COLO668 (cell line): ENCODE measurements around the gene TSHZ1.

Experiments
- DNase-seq: peaks from one replicate; lab custom pipeline; 2025; ENCODE audit not compliant: unreplicated experiment; lab: John Stamatoyannopoulos, UW

Gene TSHZ1

DNA sequence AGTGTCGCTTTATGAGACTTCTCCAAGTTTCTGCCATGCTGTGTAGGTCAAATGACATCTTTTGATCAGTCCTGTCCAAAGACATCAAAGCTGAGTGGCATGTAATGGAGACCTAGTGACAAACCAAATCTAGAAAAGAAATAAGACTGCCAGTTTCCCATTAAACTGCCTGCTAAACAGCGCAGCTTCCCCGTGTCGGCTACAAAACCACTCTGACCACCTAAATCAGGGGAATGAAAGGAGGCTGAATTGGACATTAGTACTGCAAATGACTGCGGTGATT is 57.7 kb downstream of the TSHZ1 start:
- DNase-seq: no peak

GRCh38 chr18:75269124-75269680 is 58.6 kb downstream of the TSHZ1 start:
- peak; percentile 74 for DNase-seq

DNA sequence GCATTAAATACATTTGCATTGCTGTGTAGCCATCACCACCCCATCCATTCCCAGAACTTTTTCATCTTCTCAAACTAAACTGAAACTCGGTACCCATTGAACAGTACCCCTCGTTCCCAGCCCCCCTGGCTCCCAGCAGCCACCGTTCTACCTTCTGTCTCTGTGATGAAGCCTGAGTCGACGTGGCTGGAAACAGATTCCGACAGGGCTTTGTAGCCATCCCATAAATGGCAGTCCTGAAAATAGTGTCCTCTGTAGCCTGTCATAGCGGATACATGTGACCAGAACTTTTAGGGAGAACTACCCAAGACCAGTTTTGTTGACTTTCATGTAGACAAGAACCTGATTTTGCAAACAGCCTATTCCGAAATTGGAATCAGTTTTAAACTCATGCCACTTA is 59.1 kb downstream of the TSHZ1 start:
- no peak for DNase-seq

GRCh38 chr18:75271952-75272351 is 61.4 kb downstream of the TSHZ1 start:
- no peak for DNase-seq

- DNase-seq: no peak
Observed at GRCh38 chr18:75273817-75274216, 63.2 kb downstream of the TSHZ1 start.

- no peak for DNase-seq
Observed at GRCh38 chr18:75275226-75275625, 64.6 kb downstream of the TSHZ1 start.

- DNase-seq: no peak
Observed at GRCh38 chr18:75276818-75277609, 66.4 kb downstream of the TSHZ1 start.

DNA sequence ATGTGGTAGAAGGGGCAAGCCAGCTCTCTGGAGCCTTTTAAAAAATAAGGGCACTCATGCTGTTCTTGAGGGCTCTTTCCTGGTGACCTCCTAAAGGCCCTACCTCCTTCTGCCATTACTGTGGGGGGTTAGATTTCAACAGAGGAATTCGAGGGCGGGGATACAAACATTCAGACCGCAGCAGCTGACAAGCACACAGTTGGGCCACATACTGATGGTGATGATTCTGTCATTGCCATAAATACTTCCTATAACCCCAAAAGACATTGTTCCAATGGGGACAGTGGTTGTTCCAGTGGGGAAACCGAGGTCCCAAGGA is 67.0 kb downstream of the TSHZ1 start:
- no peak for DNase-seq

GRCh38 chr18:75279381-75279780 is 68.8 kb downstream of the TSHZ1 start:
- no peak for DNase-seq

DNA sequence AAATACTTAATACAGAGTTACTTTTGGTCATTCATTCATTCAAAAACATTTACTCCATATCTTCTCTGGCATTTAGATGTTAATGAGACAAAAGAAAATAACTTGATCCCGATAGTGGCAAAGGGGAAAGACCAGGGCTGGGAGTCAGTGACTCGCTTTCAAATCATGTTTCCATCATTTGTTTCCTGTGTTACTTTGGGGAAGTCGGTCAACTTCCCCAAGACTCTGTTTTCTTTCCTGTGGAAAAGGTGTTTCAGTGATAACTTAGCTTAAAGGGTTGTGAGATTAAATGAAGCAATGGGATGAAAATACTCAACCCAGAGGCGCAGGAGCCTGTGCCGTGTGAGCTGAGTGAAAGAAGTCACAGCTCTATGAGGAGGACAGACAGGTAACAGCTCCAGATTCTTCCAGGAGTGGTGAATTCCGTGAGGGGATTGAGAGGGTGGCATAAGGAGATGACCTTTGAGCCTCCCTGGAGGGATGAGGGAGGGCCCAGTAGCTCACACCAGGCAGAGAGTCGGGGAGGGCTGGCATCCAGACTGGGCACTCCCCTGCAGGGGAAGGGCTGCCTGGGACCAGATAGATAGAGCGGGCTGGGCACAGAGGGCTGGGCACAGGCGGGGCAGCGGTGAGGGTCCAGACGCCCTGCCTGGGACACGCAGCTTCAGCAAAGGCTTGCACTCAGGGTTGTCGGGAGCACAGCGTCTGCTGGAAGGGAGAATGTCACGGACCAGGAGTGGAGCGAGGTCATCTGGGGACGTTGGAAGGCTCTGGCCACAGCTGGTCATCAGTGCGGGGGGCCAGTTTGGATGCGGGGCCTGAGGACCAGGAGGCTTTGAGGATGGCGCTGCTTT is 70.1 kb downstream of the TSHZ1 start:
- DNase-seq: no peak

GRCh38 chr18:75282746-75283145 is 72.1 kb downstream of the TSHZ1 start:
- no peak for DNase-seq

DNA sequence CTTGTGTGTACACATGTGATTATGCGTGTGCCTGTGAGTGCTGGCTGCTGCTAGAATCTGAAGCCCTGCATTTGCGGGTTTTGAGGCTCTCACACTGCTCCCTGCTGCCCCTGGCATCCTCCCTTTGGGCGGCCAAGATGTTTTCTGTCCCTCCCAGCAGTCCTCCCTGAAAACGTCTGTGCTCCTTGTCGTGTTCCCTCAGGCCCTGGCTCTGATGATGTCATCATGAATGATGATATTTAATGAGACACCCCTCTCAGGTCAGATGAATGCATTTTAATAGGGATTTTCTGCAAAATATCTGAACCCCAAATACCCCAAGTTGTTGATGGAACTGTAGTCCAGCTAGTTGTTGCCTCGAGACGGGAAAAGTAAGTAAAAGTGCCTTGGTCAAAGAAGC is 73.1 kb downstream of the TSHZ1 start:
- no peak for DNase-seq

DNA sequence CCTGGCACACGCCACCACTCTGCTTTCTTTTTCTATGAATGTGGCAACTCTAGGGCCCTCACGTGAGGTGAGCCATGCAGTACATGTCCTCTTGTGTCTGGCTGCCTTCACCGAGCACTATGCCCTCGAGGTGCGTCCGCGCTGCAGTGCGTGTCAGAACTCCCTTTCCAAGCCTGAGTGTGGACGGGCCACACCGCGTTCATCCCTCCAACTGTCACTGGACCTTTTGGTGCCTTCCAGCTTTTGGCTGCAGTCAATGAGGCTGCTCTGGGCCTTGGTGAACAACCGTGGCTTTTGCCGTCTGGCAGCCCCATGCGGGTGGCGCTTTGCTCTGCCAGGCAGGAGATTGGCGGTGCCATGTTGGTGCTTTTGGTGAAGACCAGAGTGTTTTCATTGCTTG is 74.0 kb downstream of the TSHZ1 start:
- DNase-seq: no peak

- no peak for DNase-seq
Observed at GRCh38 chr18:75285876-75286275, 75.3 kb downstream of the TSHZ1 start.

- DNase-seq: no peak
Observed at GRCh38 chr18:75287006-75287405, 76.4 kb downstream of the TSHZ1 start.

DNA sequence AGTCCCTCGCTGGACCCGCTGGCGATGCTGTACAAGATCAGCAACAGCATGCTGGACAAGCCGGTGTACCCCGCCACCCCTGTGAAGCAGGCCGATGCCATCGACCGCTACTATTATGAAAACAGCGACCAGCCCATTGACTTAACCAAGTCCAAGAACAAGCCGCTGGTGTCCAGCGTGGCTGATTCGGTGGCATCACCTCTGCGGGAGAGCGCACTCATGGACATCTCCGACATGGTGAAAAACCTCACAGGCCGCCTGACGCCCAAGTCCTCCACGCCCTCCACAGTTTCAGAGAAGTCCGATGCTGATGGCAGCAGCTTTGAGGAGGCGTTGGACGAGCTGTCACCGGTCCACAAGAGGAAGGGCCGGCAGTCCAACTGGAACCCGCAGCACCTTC is 77.1 kb downstream of the TSHZ1 start:
- no peak for DNase-seq

- no peak for DNase-seq
Observed at GRCh38 chr18:75289761-75290160, 79.2 kb downstream of the TSHZ1 start.

DNA sequence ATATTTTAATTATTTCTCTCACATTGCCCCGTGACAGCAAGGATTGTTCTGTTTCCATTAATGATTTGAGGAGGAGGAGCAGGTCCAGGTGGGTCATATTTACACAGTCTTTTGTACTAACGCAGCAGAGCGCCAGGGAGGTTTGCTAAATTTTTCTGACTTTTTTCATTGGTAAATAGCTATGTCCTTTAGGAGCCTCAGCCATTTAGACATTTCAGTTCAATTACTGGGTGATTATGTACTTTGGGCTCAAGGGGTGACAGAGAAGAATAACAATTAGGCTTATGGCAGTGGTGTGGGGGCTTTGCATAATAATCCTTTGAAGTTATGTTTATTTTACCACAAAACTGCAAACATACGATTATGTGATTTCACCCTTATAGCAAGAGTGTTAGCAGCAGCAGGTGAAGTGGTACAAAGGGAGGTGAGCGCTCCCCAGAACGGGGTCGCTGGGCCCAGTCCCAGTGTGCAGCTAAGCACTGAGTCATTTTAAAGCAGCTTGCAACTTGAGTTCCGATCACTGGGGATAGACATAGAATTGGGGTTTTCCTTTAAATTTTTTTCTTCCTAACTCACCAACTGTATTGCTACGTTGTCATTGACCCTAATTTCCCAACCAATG is 80.3 kb downstream of the TSHZ1 start:
- DNase-seq: peak; percentile 23

- no peak for DNase-seq
Observed at GRCh38 chr18:75291460-75291859, 80.9 kb downstream of the TSHZ1 start.

DNA sequence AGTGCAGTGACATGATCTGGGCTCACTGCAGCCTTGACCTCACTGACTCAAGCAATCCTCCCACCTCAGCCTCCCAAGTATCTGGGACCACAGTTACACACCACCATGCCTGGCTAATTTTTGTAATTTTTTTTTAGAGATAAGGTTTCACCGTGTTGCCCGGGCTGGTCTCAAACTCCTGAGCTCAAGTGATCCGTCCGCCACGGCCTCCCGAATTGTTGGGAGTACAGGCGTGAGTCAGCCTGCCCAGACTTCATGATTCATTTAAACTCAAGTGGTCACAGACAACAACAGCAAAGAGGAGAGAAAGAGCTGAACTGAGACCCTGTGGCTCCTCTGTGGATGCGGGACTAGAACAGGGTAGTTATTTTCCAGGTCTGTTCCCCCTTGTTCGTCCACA is 83.0 kb downstream of the TSHZ1 start:
- DNase-seq: peak; percentile 46

GRCh38 chr18:75297731-75298130 is 87.1 kb downstream of the TSHZ1 start:
- DNase-seq: no peak
